GM23338 (cell line): ENCODE results near the gene ASPM. TPM values are rescaled to one million over a fixed set of nuclear protein-coding genes. Genes with fewer than 3 reads are reported as not detected.

ENCODE experiments used
- ATAC-seq: fragments of 200-7000 bp; cut with Tn5 transposase; 3 replicates; pipeline ENCODE4 v1.9.1; 2020
- DNase-seq: peaks from one replicate; pipeline ENCODE4 v3.0.0-alpha.2; 2015; ENCODE audit warnings: low spot score
- H2AFZ ChIP-seq: fragments of 200-600 bp; sonication (generic); 2 replicates; pipeline ENCODE4 v1.8.0; 2016; ENCODE audit warnings: antibody characterized with exemption, mild to moderate bottlenecking, moderate library complexity
- H3F3A ChIP-seq: fragments of 200-600 bp; sonication (generic); replicated peaks from 2 replicates; pipeline ENCODE4 v1.8.0; 2017; ENCODE audit warnings: antibody characterized with exemption, mixed run types, low read depth
- H3K27ac ChIP-seq: fragments of 200-600 bp; sonication (generic); 2 replicates; pipeline ENCODE4 v1.6.1; 2016; ENCODE audit warnings: low read depth
- H3K27me3 ChIP-seq: fragments of 200-600 bp; sonication (generic); 2 replicates; pipeline ENCODE4 v1.8.0; 2016; ENCODE audit warnings: mild to moderate bottlenecking, mixed run types, moderate library complexity; ENCODE audit not compliant: insufficient read depth
- H3K36me3 ChIP-seq: fragments of 200-600 bp; sonication (generic); 2 replicates; pipeline ENCODE4 v1.8.0; 2016; ENCODE audit warnings: mild to moderate bottlenecking; ENCODE audit not compliant: insufficient read depth
- H3K4me1 ChIP-seq: fragments of 200-600 bp; sonication (generic); 2 replicates; pipeline ENCODE4 v1.8.0; 2016; ENCODE audit warnings: mild to moderate bottlenecking, moderate library complexity; ENCODE audit not compliant: insufficient read depth
- H3K4me2 ChIP-seq: fragments of 200-600 bp; sonication (generic); 2 replicates; pipeline ENCODE4 v1.7.1; 2017; ENCODE audit warnings: mixed run types
- H3K4me3 ChIP-seq: fragments of 200-600 bp; sonication (generic); 2 replicates; pipeline ENCODE4 v1.6.1; 2016; ENCODE audit warnings: mixed run types
- H3K79me2 ChIP-seq: fragments of 200-600 bp; sonication (generic); replicated peaks from 2 replicates; pipeline ENCODE4 v1.8.0; 2017; ENCODE audit warnings: mild to moderate bottlenecking; ENCODE audit not compliant: insufficient read depth
- H3K9me2 ChIP-seq: fragments of 200-600 bp; sonication (generic); 2 replicates; pipeline ENCODE4 v1.8.0; 2017; ENCODE audit not compliant: insufficient read depth
- H4K20me1 ChIP-seq: fragments of 200-600 bp; sonication (generic); replicated peaks from 2 replicates; pipeline ENCODE4 v1.8.0; 2017; ENCODE audit warnings: mild to moderate bottlenecking; ENCODE audit not compliant: insufficient read depth
- H3K27ac Mint-ChIP-seq: 2 replicates; pipeline ENCODE4 v1.8.0; 2020; ENCODE audit warnings: inconsistent platforms, mild to moderate bottlenecking, moderate library complexity, mixed read lengths
- H3K27me3 Mint-ChIP-seq: 3 replicates; pipeline ENCODE4 v1.8.0; 2022; ENCODE audit warnings: low read depth, mild to moderate bottlenecking, moderate library complexity, mixed read lengths, inconsistent platforms; ENCODE audit not compliant: insufficient read depth, poor library complexity
- H3K36me3 Mint-ChIP-seq: 3 replicates; pipeline ENCODE4 v1.8.0; 2021; ENCODE audit warnings: low read depth, mild to moderate bottlenecking, inconsistent platforms, moderate library complexity, mixed read lengths
- H3K4me1 Mint-ChIP-seq: 3 replicates; pipeline ENCODE4 v1.8.0; 2020; ENCODE audit warnings: mild to moderate bottlenecking, inconsistent platforms, mixed read lengths
- H3K4me3 Mint-ChIP-seq: 3 replicates; pipeline ENCODE4 v1.8.0; 2021; ENCODE audit warnings: moderate library complexity, mild to moderate bottlenecking, inconsistent platforms, mixed read lengths
- H3K9me3 Mint-ChIP-seq: 3 replicates; pipeline ENCODE4 v1.8.0; 2020; ENCODE audit warnings: moderate library complexity, mild to moderate bottlenecking, inconsistent platforms, mixed read lengths
- CREB1 ChIP-seq: fragments of 250-450 bp; sonication (Bioruptor Pico); IDR thresholded peaks from 2 replicates; pipeline ENCODE4 v1.5.0; 2020; ENCODE audit warnings: low read depth, mild to moderate bottlenecking, moderate library complexity
- CTCF ChIP-seq, 2 experiments: fragments of 200-600 bp in 1 of 2; sonication (generic) in 1 of 2; conservative IDR thresholded peaks; 2 replicates each; pipeline versions ENCODE4 v1.5.1 to v1.6.1; 2016 to 2017; ENCODE audit warnings: antibody characterized with exemption in 2 of 2, low read depth in 2 of 2, mild to moderate bottlenecking in 2 of 2, moderate library complexity in 1 of 2
- ETS1 ChIP-seq: IDR thresholded peaks from 2 replicates; pipeline ENCODE4 v1.6.1; 2016; ENCODE audit warnings: antibody characterized with exemption
- EZH2 ChIP-seq: fragments of 200-600 bp; sonication (generic); IDR thresholded peaks from one replicate; pipeline ENCODE4 v1.8.0; 2017; ENCODE audit warnings: antibody characterized with exemption, mild to moderate bottlenecking, low read depth; ENCODE audit not compliant: unreplicated experiment
- EZH2phosphoT487 ChIP-seq: fragments of 200-600 bp; sonication (generic); IDR thresholded peaks from one replicate; pipeline ENCODE4 v1.8.1; 2018; ENCODE audit warnings: antibody characterized with exemption; ENCODE audit not compliant: unreplicated experiment
- JUNB ChIP-seq: IDR thresholded peaks from one replicate; pipeline ENCODE4 v1.6.1; 2016; ENCODE audit warnings: antibody characterized with exemption; ENCODE audit not compliant: unreplicated experiment
- NANOG ChIP-seq: IDR thresholded peaks from 2 replicates; pipeline ENCODE4 v1.6.1; 2016; ENCODE audit warnings: antibody characterized with exemption, borderline replicate concordance
- POLR2AphosphoS5 ChIP-seq: IDR thresholded peaks from 2 replicates; pipeline ENCODE4 v1.6.1; 2016; ENCODE audit warnings: antibody characterized with exemption, low read depth
- REST ChIP-seq: IDR thresholded peaks from one replicate; pipeline ENCODE4 v1.6.1; 2018; ENCODE audit warnings: antibody characterized with exemption; ENCODE audit not compliant: unreplicated experiment
- STAT1 ChIP-seq: IDR thresholded peaks from one replicate; pipeline ENCODE4 v1.6.1; 2016; ENCODE audit warnings: antibody characterized with exemption; ENCODE audit not compliant: unreplicated experiment
- ZNF114 ChIP-seq: fragments of 250-450 bp; sonication (Bioruptor Pico); IDR thresholded peaks from 2 replicates; pipeline ENCODE4 v1.5.0; 2020; ENCODE audit warnings: mild to moderate bottlenecking, moderate library complexity
- ZNF331 ChIP-seq: fragments of 250-450 bp; sonication (Bioruptor Pico); IDR thresholded peaks from 2 replicates; pipeline ENCODE4 v1.5.0; 2020; ENCODE audit warnings: low read depth, mild to moderate bottlenecking, moderate library complexity
- ZNF462 ChIP-seq: fragments of 250-450 bp; sonication (Bioruptor Pico); IDR thresholded peaks from 2 replicates; pipeline ENCODE4 v1.5.0; 2020; ENCODE audit warnings: mild to moderate bottlenecking, moderate library complexity
- polyA plus RNA-seq: library from polyadenylated mRNA; unstranded; fragments of >200 nt; fragmentation: Nextera tagmentation; extraction: Ambion mirVana; gene quantifications from 2 replicates; pipeline ENCODE4 v1.2.1, GENCODE V29; 2016
- total RNA-seq: library from RNA; depleted of rRNA; stranded (reverse); fragments of >200 nt; shearing (Covaris generic); gene quantifications from 2 replicates; pipeline ENCODE4 v1.2.3, GENCODE V29; 2014

The ASPM gene
- total and polyA plus RNA-seq, 2 experiments from 2014 or later, result 36.8 to 64.9 TPM

- Histone ChIP-seq H3K4me3 (no peak overlapping the region), H3K4me2 (no peak overlapping the region), H3K27me3 (no peaks in the 10 kb centered on the region), H3F3A (no peaks in the 10 kb centered on the region), H3K4me1 (no peaks in the 10 kb centered on the region), H3K27ac (no peak overlapping the region), H3K79me2 (no peaks in the 10 kb centered on the region), H2AFZ (no peak overlapping the region), H4K20me1 (no peaks in the 10 kb centered on the region), H3K36me3 (no peaks in the 10 kb centered on the region), H3K9me2 (no peaks in the 10 kb centered on the region)
- TF ChIP-seq CTCF (conservative IDR thresholded peaks at IDR 0.05; ENCODE audit: low read depth in 2 of 2) (no peak), EZH2phosphoT487 (no peak), NANOG (no peak), EZH2 (no peak), POLR2AphosphoS5 (no peak), ZNF114 (CRISPR knock-in tag) (no peak), ETS1 (no peak), JUNB (no peak), ZNF462 (CRISPR knock-in tag) (no peak), ZNF331 (CRISPR knock-in tag) (no peak), STAT1 (no peak), CREB1 (CRISPR knock-in tag) (no peak), REST (no peak)
- Mint-ChIP-seq H3K36me3 (no peaks in the 10 kb centered on the region), H3K4me3 (no peak overlapping the region), H3K27me3 (peaks cover 1% of the 10 kb centered on the region), H3K4me1 (no peaks in the 10 kb centered on the region), H3K27ac (no peak overlapping the region), H3K9me3 (no peaks in the 10 kb centered on the region; the same call in 2 of the 3 replicates)
- DNase-seq (no peak), ATAC-seq (no peak)
Measured at GRCh38 chr1:197049100-197049499, 97.4 kb downstream of the ASPM start.
